Panc1 (cell line): ENCODE measurements around the gene SLC66A1. TPM values are rescaled to one million over a fixed set of nuclear protein-coding genes. Genes with fewer than 3 reads are reported as not detected.

Experiments
- ATAC-seq: fragments of 200-7000 bp; cut with Tn5 transposase; 2 replicates; pipeline ENCODE4 v1.9.1; 2020; ENCODE audit warnings: mild to moderate bottlenecking, moderate library complexity
- BruUV-seq: library from RNA; stranded (reverse); fragments of 400-500 nt; replicated peaks from 2 replicates; lab custom pipeline; 2021; lab: Mats Ljungman, UMichigan
- CTCF ChIA-PET: fragments of 300-600 bp; sonication (Branson Sonifier 250); formaldehyde crosslinking; loops from one replicate; lab custom pipeline; 2022; ENCODE audit warnings: antibody characterized with exemption; lab: Charles Lee
- POLR2A ChIA-PET: fragments of 300-600 bp; sonication (Branson Sonifier 250); formaldehyde crosslinking; loops from one replicate; lab custom pipeline; 2022; ENCODE audit warnings: antibody characterized with exemption; lab: Charles Lee
- DNase-seq: peaks from one replicate; pipeline ENCODE4 v3.0.0-alpha.2; 2010; ENCODE audit warnings: low read depth, low spot score
- H3K27ac ChIP-seq: 2 replicates; pipeline ENCODE4 v1.5.1; 2011; ENCODE audit warnings: mild to moderate bottlenecking, low read length, inconsistent platforms
- H3K27me3 ChIP-seq: fragments of 200-500 bp; sonication (Bioruptor generic); 2 replicates; pipeline ENCODE4 v1.6.0; 2014; ENCODE audit warnings: low read length, inconsistent platforms; ENCODE audit not compliant: control insufficient read depth, insufficient read depth
- H3K36me3 ChIP-seq: fragments of 200-500 bp; sonication (Bioruptor generic); 2 replicates; pipeline ENCODE4 v1.5.1; 2014; ENCODE audit warnings: inconsistent platforms, mild to moderate bottlenecking, low read length, moderate library complexity; ENCODE audit not compliant: control insufficient read depth, insufficient read depth
- H3K4me1 ChIP-seq: 2 replicates; pipeline ENCODE4 v1.5.1; 2011; ENCODE audit warnings: inconsistent platforms, mild to moderate bottlenecking, low read length, moderate library complexity; ENCODE audit not compliant: control insufficient read depth, insufficient read depth
- H3K4me3 ChIP-seq, 2 experiments: 2 replicates each; pipeline ENCODE4 v1.5.1; 2011 to 2012; ENCODE audit warnings: low read depth in 2 of 2, low read length in 2 of 2, mild to moderate bottlenecking in 2 of 2, inconsistent platforms in 1 of 2, moderate library complexity in 1 of 2
- H3K9me3 ChIP-seq: fragments of 200-500 bp; sonication (Bioruptor generic); 2 replicates; pipeline ENCODE4 v1.5.1; 2014; ENCODE audit warnings: low read depth, mild to moderate bottlenecking, inconsistent platforms, low read length, moderate library complexity; ENCODE audit not compliant: control insufficient read depth, insufficient read depth
- POLR2AphosphoS5 ChIP-seq: IDR thresholded peaks from 2 replicates; pipeline ENCODE4 v1.6.1; 2012; ENCODE audit warnings: mild to moderate bottlenecking, low read depth, low read length, moderate library complexity
- REST ChIP-seq, 2 experiments: IDR thresholded peaks; 2 replicates each; pipeline ENCODE4 v1.6.1; 2011 to 2012; ENCODE audit warnings: low read depth in 2 of 2, control low read depth in 1 of 2, low read length in 1 of 2, mild to moderate bottlenecking in 1 of 2, moderate library complexity in 1 of 2; ENCODE audit not compliant: insufficient read depth in 1 of 2
- SIN3A ChIP-seq: IDR thresholded peaks from 2 replicates; pipeline ENCODE4 v1.6.1; 2012; ENCODE audit warnings: low read depth, mild to moderate bottlenecking, low read length, moderate library complexity, borderline replicate concordance; ENCODE audit not compliant: insufficient read depth
- TCF7L2 ChIP-seq: IDR thresholded peaks from 2 replicates; pipeline ENCODE4 v1.6.1; 2011; ENCODE audit warnings: mild to moderate bottlenecking, low read depth, low read length, inconsistent platforms
- in situ Hi-C: cut with HindIII; loops from 2 replicates; pipeline ENCODE4 v1.10.0; 2016; ENCODE audit warnings: low sequenced_read_pairs, low pct_unique_long_range_greater_than_20kb
- intact Hi-C: fragments of 100-400 bp; cut with micrococcal nuclease; formaldehyde crosslinking; loops from one replicate; pipeline ENCODE4 v1.10.0; 2022; ENCODE audit not compliant: unreplicated experiment
- total RNA-seq: library from RNA; stranded (reverse); gene quantifications from one replicate; pipeline ENCODE4 v1.2.1, GENCODE V29; 2021; ENCODE audit not compliant: unreplicated experiment
- TF ChIP-seq, protein P1 (sequence below): fragments of 450-650 bp; IDR thresholded peaks from 2 replicates; pipeline ENCODE4 v1.5.1; 2017; ENCODE audit warnings: mild to moderate bottlenecking

The SLC66A1 gene
- total RNA-seq, 1 experiment from 2014 or later = 42.0 TPM

GRCh38 chr1:19346026-19346425 is 33.9 kb downstream of the SLC66A1 start:
- ChIA-PET POLR2A (no interaction called here), CTCF (interaction anchor here (0.7 kb wide), 2 partner anchors 103 to 305 kb away, joined by 4 to 7 read pairs; no protein-coding TSS in a partner anchor)
- Histone ChIP-seq H3K36me3 (peaks cover under 1% of the 10 kb centered on the region; the same call in 1 of the 2 replicates), H3K27me3 (no peaks in the 10 kb centered on the region), H3K27ac (peak overlapping the region; percentile 17; the same call in 1 of the 2 replicates), H3K4me3 (no peak overlapping the region), H3K4me1 (0 out of 2 replicates have a peak, but pooled peaks cover 3% of the 10 kb centered on the region), H3K9me3 (no peaks in the 10 kb centered on the region)
- ATAC-seq (no peak), DNase-seq (no peak)
- TSS peak; percentile 28 for BruUV-seq
- in situ Hi-C loops = no loop called here
- TF ChIP-seq TCF7L2 (no peak), REST (IDR thresholded peaks at IDR 0.05; ENCODE audit: insufficient read depth in 1 of 2, low read depth in 2 of 2, low read length in 1 of 2) (no peak), SIN3A (no peak), POLR2AphosphoS5 (no peak)
- TF ChIP-seq, protein P1, sequence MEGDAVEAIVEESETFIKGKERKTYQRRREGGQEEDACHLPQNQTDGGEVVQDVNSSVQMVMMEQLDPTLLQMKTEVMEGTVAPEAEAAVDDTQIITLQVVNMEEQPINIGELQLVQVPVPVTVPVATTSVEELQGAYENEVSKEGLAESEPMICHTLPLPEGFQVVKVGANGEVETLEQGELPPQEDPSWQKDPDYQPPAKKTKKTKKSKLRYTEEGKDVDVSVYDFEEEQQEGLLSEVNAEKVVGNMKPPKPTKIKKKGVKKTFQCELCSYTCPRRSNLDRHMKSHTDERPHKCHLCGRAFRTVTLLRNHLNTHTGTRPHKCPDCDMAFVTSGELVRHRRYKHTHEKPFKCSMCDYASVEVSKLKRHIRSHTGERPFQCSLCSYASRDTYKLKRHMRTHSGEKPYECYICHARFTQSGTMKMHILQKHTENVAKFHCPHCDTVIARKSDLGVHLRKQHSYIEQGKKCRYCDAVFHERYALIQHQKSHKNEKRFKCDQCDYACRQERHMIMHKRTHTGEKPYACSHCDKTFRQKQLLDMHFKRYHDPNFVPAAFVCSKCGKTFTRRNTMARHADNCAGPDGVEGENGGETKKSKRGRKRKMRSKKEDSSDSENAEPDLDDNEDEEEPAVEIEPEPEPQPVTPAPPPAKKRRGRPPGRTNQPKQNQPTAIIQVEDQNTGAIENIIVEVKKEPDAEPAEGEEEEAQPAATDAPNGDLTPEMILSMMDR = no peak
- intact Hi-C loops = no loop called here

DNA sequence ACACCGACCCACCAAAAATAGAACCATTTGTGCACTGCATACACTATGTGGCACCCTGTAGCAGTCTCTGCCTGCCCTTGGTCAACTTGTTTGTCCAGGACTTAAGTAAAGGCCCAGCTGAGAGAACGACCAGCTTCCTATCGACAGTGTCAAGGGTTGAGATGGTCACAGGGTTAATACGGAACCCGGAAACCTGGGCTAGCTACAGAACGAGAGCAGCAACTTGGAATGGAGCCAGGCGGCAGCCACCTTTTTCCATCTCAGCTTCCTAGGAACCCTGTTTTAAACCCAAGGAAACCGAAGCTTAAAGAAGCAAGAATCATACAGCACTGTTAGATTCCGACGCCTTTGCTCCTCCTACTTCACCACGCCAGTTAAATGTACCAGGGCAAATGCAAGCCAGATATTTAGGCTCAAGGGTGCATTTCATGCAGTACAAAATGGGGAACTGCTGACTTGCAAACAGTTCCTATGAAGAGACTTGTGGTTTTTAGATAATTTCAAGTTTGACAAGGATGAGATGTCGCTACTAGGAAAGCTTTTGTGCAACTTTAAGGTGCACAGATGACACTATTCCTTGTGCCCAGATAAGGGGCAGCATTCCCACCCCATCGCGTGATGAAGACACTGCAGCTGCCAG is 35.5 kb downstream of the SLC66A1 start:
- no peaks in the 10 kb centered on the region for H3K9me3 ChIP-seq
- 0 out of 2 replicates have a peak, but pooled peaks cover 3% of the 10 kb centered on the region for H3K4me1 ChIP-seq
- POLR2A ChIA-PET = no interaction called here
- in situ Hi-C loops (no loop called here), intact Hi-C loops (no loop called here)
- ATAC-seq (no peak), DNase-seq (no peak)
- no peak overlapping the region for H3K27ac ChIP-seq
- H3K36me3 ChIP-seq = no peaks in the 10 kb centered on the region
- no TSS peak for BruUV-seq
- H3K27me3 ChIP-seq = no peaks in the 10 kb centered on the region
- TF ChIP-seq REST (IDR thresholded peaks at IDR 0.05; ENCODE audit: insufficient read depth in 1 of 2, low read depth in 2 of 2, low read length in 1 of 2) (no peak), POLR2AphosphoS5 (no peak), TCF7L2 (no peak), SIN3A (no peak)
- TF ChIP-seq, protein P1 = no peak
- CTCF ChIA-PET = no interaction called here
- H3K4me3 ChIP-seq = no peak overlapping the region
